ENCODE measurements around the gene NPRL2. TPM values are rescaled to one million over a fixed set of nuclear protein-coding genes. Genes with fewer than 3 reads are reported as not detected.

The NPRL2 gene
- total and polyA plus RNA-seq, 2 of the 13 experiments (the other 11 are each of a cell fraction or from before 2014, with no cell fraction given) = 30.6 to 51.4 TPM

DNA sequence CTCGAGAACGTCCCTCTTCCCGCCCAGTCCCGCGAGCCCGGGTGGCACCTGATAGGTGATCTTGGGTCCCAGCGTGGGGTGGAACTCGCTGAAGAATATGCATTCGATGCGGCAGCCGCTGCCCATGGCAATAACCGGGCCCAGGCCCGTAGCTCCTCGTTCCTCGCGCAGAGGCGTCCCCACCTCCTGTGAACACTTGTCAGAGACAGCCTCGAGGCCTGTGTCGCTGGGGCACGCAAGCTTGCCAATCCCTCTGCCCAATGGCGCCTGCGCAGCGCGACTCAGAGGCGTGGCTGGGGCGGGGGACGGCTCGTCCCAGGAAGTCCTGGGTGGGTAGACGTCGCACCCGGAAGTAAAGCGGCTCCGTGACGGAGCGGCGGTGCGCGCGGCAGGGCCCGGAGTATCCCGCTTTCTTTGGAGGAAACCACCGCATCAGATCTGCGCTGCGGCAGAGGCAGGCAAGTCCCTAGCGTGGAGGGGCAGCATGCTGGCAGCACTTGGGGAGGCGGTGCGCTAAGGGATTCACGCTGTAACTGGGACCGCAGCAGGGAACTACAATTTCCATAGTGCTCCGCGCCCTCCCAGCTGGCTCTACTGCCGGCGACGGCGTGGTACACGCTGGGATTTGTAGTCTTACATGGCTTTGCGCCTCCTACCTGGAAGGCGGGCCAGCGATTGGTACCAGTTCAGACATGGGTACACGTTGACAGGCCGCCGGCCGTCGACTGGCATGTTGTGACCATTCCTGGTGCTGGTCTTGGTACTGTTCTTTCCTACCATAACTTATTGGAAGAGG, at the start of gene NPRL2, which contains the start of gene CYB561D2 (continued):
- TF ChIP-seq, protein P1, sequence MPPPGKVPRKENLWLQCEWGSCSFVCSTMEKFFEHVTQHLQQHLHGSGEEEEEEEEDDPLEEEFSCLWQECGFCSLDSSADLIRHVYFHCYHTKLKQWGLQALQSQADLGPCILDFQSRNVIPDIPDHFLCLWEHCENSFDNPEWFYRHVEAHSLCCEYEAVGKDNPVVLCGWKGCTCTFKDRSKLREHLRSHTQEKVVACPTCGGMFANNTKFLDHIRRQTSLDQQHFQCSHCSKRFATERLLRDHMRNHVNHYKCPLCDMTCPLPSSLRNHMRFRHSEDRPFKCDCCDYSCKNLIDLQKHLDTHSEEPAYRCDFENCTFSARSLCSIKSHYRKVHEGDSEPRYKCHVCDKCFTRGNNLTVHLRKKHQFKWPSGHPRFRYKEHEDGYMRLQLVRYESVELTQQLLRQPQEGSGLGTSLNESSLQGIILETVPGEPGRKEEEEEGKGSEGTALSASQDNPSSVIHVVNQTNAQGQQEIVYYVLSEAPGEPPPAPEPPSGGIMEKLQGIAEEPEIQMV (CRISPR knock-in tag; IDR thresholded peaks at IDR 0.05; ENCODE audit: low read depth) = peak; percentile 84; the same call in 1 of the 2 replicates
- TF ChIP-seq, protein P2, sequence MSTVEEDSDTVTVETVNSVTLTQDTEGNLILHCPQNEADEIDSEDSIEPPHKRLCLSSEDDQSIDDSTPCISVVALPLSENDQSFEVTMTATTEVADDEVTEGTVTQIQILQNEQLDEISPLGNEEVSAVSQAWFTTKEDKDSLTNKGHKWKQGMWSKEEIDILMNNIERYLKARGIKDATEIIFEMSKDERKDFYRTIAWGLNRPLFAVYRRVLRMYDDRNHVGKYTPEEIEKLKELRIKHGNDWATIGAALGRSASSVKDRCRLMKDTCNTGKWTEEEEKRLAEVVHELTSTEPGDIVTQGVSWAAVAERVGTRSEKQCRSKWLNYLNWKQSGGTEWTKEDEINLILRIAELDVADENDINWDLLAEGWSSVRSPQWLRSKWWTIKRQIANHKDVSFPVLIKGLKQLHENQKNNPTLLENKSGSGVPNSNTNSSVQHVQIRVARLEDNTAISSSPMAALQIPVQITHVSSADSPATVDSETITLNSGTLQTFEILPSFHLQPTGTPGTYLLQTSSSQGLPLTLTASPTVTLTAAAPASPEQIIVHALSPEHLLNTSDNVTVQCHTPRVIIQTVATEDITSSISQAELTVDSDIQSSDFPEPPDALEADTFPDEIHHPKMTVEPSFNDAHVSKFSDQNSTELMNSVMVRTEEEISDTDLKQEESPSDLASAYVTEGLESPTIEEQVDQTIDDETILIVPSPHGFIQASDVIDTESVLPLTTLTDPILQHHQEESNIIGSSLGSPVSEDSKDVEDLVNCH (CRISPR knock-in tag; IDR thresholded peaks at IDR 0.05) = no peak
- TF ChIP-seq GATAD2A (CRISPR knock-in tag; IDR thresholded peaks at IDR 0.05) (peak; percentile 62), SIN3B (IDR thresholded peaks at IDR 0.05; ENCODE audit: low read length) (no peak), THAP7 (CRISPR knock-in tag; IDR thresholded peaks at IDR 0.05) (peak; percentile 52; the same call in 1 of the 2 replicates), ZUFSP (CRISPR knock-in tag; IDR thresholded peaks at IDR 0.05; ENCODE audit: borderline replicate concordance) (no peak), TEF (CRISPR knock-in tag; IDR thresholded peaks at IDR 0.05) (peak; percentile 68; the same call in 1 of the 2 replicates), ZNF629 (CRISPR knock-in tag; conservative IDR thresholded peaks at IDR 0.05) (peak; percentile 7; the same call in 1 of the 2 replicates), ZNF335 (CRISPR knock-in tag; IDR thresholded peaks at IDR 0.05) (peak; percentile 80), ZNF766 (CRISPR knock-in tag; IDR thresholded peaks at IDR 0.05; ENCODE audit: borderline replicate concordance) (peak; percentile 97; the same call in 1 of the 2 replicates), HNF1A (IDR thresholded peaks at IDR 0.05; ENCODE audit: low read depth) (0 out of 2 replicates have a peak, but pooled peaks have one; percentile 18), HNF1A (CRISPR knock-in tag; IDR thresholded peaks at IDR 0.05; ENCODE audit: borderline replicate concordance) (no peak; the same call in 1 of the 2 replicates), HDAC2 (CRISPR knock-in tag; IDR thresholded peaks at IDR 0.05) (peak; percentile 67), ARID2 (CRISPR knock-in tag; IDR thresholded peaks at IDR 0.05; ENCODE audit: borderline replicate concordance) (peak; percentile 98), ZNF570 (CRISPR knock-in tag; IDR thresholded peaks at IDR 0.05; ENCODE audit: borderline replicate concordance) (no peak), NFKB2 (CRISPR knock-in tag; IDR thresholded peaks at IDR 0.05; ENCODE audit: borderline replicate concordance) (peak; percentile 98)

Measured in HepG2 (cell line).